SW480 (cell line): ENCODE results near the gene ELOVL7.
"Not testable (repeated sequence)": the region's sequence is repeated elsewhere in the genome, so short reads cannot be mapped to it uniquely, and the experiment has no call there.

Experiments
- DNase-seq: peaks from one replicate; pipeline ENCODE4 v3.0.0-alpha.2; 2016; ENCODE audit warnings: low spot score

ELOVL7 gene

DNA sequence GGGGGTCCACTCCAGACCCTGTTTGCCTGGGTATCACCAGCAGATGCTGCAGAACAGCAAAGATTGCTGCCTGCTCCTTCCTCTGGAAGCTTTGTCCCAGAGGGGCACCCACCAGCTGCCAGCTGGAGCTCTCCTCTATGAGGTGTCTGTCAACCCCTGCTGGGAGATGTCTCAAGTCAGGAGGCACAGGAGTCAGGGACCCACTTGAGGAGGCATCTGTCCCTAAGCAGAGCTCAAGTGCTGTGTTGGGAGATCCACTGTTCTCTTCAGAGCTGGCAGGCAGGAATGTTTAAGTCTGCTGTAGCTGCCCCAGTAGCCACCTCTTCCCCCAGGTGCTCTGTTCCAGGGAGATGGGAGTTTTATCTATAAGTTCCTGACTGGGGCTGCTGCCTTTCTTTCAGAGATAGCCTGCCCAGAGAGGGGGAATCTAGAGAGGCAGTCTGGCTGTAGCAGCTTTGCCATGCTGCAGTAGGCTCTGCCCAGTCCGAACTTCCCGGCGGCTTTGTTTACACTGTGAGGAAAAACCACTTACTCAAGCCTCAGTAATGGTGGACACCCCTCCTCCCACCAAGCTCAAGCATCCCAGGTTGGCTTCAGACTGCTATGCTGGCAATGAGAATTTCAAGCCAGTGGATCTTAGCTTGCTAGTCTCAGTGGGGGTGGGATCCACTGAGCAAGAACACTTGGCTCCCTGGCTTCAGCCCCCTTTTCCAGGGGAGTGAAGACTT lies 128.7 kb downstream of the ELOVL7 start:
- not testable (repeated sequence) for DNase-seq

DNA sequence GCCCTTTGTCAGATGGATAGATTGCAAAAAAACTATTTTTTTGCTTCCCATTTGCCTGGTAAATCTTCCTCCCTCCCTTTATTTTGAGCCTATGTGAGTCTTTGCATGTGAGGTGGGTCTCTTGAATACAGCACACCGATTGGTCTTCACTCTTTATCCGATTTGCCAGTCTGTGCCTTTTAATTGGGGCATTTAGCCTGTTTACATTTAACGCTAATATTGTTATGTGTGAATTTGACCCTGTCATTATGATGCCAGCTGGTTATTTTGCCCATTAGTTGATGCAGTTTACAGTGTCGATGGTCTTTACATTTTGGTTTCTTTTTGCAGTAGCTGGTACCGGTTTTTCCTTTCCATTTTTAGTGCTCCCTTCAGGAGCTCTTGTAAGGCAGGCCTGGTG lies 131.1 kb downstream of the ELOVL7 start:
- no peak for DNase-seq

GRCh38 chr5:60711892-60712291 lies 132.2 kb downstream of the ELOVL7 start:
- DNase-seq, result not testable (repeated sequence)

GRCh38 chr5:60710362-60710761 lies 133.7 kb downstream of the ELOVL7 start:
- no peak for DNase-seq

- DNase-seq, result no peak
Measured at GRCh38 chr5:60705144-60705543, 138.9 kb downstream of the ELOVL7 start.

GRCh38 chr5:60703944-60704343 lies 140.1 kb downstream of the ELOVL7 start:
- no peak for DNase-seq
